Measurements from ENCODE around the gene TNPO1. TPM values are rescaled to one million over a fixed set of nuclear protein-coding genes. Genes with fewer than 3 reads are reported as not detected.

The TNPO1 gene
- total and polyA plus RNA-seq, 2 of the 8 experiments (the other 6 are each of a cell fraction or from before 2014, with no cell fraction given) = 38.5 to 211 TPM

DNA sequence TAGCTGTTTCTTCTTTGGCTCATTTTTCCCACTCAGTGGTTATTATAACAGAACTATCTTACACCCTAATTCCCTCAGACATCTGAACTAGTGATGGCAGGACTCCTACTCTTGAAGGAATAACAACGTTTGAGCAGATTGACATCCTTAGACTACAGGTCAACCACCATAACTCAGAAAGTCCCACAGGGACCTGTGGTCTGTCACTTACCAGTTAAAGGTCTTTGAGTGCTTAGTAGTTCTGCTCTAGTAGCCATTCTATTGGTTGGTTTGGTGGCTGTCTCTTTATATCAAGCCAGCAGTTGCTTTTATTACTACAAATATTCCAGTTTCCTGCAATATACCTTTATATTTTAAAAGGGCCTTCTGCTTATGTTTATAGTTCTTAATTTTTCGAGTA, 72.1 kb downstream of the TNPO1 start (continued):
- TF ChIP-seq SIN3A (conservative IDR thresholded peaks at IDR 0.05 in 1 of 2, IDR thresholded peaks at IDR 0.05 in 1 of 2; ENCODE audit: low read depth in 1 of 2, low read length in 2 of 2) = no peak
- no peak for TF ChIP-seq SIRT6 (IDR thresholded peaks at IDR 0.05; ENCODE audit: low read length)
- TF ChIP-seq TAF7 (optimal IDR thresholded peaks at IDR 0.05; ENCODE audit: borderline replicate concordance, low read depth, low read length) = no peak
- TF ChIP-seq POLR2AphosphoS5 (IDR thresholded peaks at IDR 0.05; ENCODE audit: low read depth, low read length) = no peak
- TF ChIP-seq EGR1 (IDR thresholded peaks at IDR 0.05; ENCODE audit: borderline replicate concordance, low read depth, low read length) = no peak
- TF ChIP-seq EP300 (IDR thresholded peaks at IDR 0.05; ENCODE audit: borderline replicate concordance in 1 of 2, low read depth in 2 of 2, low read length in 2 of 2) = no peak

Data from H1 (cell line).